ENCODE data around the gene NFKBIE. TPM values are rescaled to one million over a fixed set of nuclear protein-coding genes. Genes with fewer than 3 reads are reported as not detected.

Gene NFKBIE
- total and polyA plus RNA-seq, 2 of the 13 experiments (the other 11 are each of a cell fraction or from before 2014, with no cell fraction given) = 6.7 to 14.5 TPM

DNA sequence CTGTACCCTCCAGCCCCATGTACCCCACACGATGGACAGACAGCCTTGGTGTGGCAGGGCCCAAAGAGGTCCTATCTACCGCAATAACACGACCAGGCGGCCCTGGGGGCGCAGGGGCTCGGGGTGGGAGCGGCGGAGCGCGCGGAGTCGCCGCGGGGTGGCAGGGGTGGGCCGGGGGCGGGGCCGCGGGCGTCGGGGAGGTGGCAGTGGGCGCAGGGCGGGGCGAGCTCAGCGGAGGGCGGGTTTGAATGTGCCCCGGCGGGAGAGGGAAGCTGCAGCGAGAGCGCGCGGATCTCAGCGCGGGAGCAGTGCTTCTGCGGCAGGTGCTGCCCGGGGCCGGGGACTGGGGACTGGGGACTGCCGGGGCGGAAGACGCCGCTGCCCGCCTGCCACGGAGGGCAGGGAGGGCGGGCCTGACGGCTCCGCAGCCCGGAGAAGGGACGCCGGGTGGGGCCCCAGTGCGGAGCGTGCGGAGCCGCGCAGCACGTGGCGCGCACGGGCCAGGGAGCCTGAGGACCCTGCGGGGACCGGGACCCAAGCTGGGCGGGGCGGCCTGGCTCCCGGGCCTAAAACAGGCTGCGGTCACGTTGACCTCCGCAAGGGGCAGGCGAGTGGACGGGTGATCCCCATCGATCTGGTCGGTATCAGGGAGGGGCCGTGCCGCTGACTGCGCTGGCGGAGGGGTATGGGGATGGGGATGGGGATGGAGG lies 41.9 kb downstream of the NFKBIE start, which contains the start of gene SLC29A1 (continued):
- TF ChIP-seq, protein P1, sequence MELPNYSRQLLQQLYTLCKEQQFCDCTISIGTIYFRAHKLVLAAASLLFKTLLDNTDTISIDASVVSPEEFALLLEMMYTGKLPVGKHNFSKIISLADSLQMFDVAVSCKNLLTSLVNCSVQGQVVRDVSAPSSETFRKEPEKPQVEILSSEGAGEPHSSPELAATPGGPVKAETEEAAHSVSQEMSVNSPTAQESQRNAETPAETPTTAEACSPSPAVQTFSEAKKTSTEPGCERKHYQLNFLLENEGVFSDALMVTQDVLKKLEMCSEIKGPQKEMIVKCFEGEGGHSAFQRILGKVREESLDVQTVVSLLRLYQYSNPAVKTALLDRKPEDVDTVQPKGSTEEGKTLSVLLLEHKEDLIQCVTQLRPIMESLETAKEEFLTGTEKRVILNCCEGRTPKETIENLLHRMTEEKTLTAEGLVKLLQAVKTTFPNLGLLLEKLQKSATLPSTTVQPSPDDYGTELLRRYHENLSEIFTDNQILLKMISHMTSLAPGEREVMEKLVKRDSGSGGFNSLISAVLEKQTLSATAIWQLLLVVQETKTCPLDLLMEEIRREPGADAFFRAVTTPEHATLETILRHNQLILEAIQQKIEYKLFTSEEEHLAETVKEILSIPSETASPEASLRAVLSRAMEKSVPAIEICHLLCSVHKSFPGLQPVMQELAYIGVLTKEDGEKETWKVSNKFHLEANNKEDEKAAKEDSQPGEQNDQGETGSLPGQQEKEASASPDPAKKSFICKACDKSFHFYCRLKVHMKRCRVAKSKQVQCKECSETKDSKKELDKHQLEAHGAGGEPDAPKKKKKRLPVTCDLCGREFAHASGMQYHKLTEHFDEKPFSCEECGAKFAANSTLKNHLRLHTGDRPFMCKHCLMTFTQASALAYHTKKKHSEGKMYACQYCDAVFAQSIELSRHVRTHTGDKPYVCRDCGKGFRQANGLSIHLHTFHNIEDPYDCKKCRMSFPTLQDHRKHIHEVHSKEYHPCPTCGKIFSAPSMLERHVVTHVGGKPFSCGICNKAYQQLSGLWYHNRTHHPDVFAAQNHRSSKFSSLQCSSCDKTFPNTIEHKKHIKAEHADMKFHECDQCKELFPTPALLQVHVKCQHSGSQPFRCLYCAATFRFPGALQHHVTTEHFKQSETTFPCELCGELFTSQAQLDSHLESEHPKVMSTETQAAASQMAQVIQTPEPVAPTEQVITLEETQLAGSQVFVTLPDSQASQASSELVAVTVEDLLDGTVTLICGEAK (IDR thresholded peaks at IDR 0.05) = no peak
- TF ChIP-seq, protein P1 (CRISPR knock-in tag; IDR thresholded peaks at IDR 0.05) = peak; percentile 51; the same call in 1 of the 2 replicates
- TF ChIP-seq ZFY (CRISPR knock-in tag; IDR thresholded peaks at IDR 0.05) = peak; percentile 87
- no peak for TF ChIP-seq ZNF296 (CRISPR knock-in tag; conservative IDR thresholded peaks at IDR 0.05)
- peak; percentile 80; the same call in 1 of the 2 replicates for TF ChIP-seq ZNF232 (CRISPR knock-in tag; IDR thresholded peaks at IDR 0.05; ENCODE audit: borderline replicate concordance)
- TF ChIP-seq, protein P2, sequence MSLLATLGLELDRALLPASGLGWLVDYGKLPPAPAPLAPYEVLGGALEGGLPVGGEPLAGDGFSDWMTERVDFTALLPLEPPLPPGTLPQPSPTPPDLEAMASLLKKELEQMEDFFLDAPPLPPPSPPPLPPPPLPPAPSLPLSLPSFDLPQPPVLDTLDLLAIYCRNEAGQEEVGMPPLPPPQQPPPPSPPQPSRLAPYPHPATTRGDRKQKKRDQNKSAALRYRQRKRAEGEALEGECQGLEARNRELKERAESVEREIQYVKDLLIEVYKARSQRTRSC (CRISPR knock-in tag; IDR thresholded peaks at IDR 0.05; ENCODE audit: low read depth) = no peak
- TF ChIP-seq PCBP1 (IDR thresholded peaks at IDR 0.05; ENCODE audit: borderline replicate concordance, low read depth, low read length) = no peak
- TF ChIP-seq ZNF589 (CRISPR knock-in tag; conservative IDR thresholded peaks at IDR 0.05) = no peak
- TF ChIP-seq DR1 (CRISPR knock-in tag; IDR thresholded peaks at IDR 0.05) = 0 out of 2 replicates have a peak, but pooled peaks have one; percentile 36
- TF ChIP-seq, protein P3, sequence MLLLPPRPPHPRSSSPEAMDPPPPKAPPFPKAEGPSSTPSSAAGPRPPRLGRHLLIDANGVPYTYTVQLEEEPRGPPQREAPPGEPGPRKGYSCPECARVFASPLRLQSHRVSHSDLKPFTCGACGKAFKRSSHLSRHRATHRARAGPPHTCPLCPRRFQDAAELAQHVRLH (CRISPR knock-in tag; IDR thresholded peaks at IDR 0.05; ENCODE audit: borderline replicate concordance, low read depth) = peak; percentile 70; the same call in 1 of the 2 replicates
- no peak; the same call in 1 of the 2 replicates for TF ChIP-seq ZNF782 (CRISPR knock-in tag; IDR thresholded peaks at IDR 0.05; ENCODE audit: borderline replicate concordance)
- TF ChIP-seq SMAD3 (CRISPR knock-in tag; IDR thresholded peaks at IDR 0.05) = no peak
- TF ChIP-seq FLYWCH1 (CRISPR knock-in tag; IDR thresholded peaks at IDR 0.05) = no peak
- TF ChIP-seq DNMT3B (CRISPR knock-in tag; conservative IDR thresholded peaks at IDR 0.05) = no peak
- TF ChIP-seq GATAD2A (CRISPR knock-in tag; IDR thresholded peaks at IDR 0.05) = no peak
- TF ChIP-seq, protein P4, sequence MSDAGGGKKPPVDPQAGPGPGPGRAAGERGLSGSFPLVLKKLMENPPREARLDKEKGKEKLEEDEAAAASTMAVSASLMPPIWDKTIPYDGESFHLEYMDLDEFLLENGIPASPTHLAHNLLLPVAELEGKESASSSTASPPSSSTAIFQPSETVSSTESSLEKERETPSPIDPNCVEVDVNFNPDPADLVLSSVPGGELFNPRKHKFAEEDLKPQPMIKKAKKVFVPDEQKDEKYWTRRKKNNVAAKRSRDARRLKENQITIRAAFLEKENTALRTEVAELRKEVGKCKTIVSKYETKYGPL (CRISPR knock-in tag; IDR thresholded peaks at IDR 0.05) = peak; percentile 62; the same call in 1 of the 2 replicates
- no peak; the same call in 1 of the 2 replicates for TF ChIP-seq ZBTB38 (CRISPR knock-in tag; IDR thresholded peaks at IDR 0.05)
- no peak for TF ChIP-seq MTA1 (CRISPR knock-in tag; IDR thresholded peaks at IDR 0.05; ENCODE audit: borderline replicate concordance)
- TF ChIP-seq ZNF282 (IDR thresholded peaks at IDR 0.05; ENCODE audit: partially characterized antibody) = no peak
- no peak for TF ChIP-seq ZNF569 (CRISPR knock-in tag; IDR thresholded peaks at IDR 0.05; ENCODE audit: borderline replicate concordance)

All from HepG2 (cell line).